Osteocyte (in vitro differentiated cells): ENCODE data around the gene SUGP2. TPM values are rescaled to one million over a fixed set of nuclear protein-coding genes. Genes with fewer than 3 reads are reported as not detected.
A peak's percentile ranks its signal among the peaks of the same experiment; 100 is the strongest.
"Not testable (repeated sequence)": the region's sequence is repeated elsewhere in the genome, so short reads cannot be mapped to it uniquely, and the experiment has no call there.

Experiments
- DNase-seq: peaks from one replicate; pipeline ENCODE4 v3.0.0; 2021; ENCODE audit warnings: mixed read lengths; ENCODE audit not compliant: unreplicated experiment; ENCODE audit errors: extremely low spot score
- H3K27ac Mint-ChIP-seq: one replicate; pipeline ENCODE4 v1.8.0; 2021; ENCODE audit warnings: mild to moderate bottlenecking, mixed read lengths; ENCODE audit not compliant: unreplicated experiment
- H3K27me3 Mint-ChIP-seq: one replicate; pipeline ENCODE4 v1.8.0; 2021; ENCODE audit warnings: mixed read lengths; ENCODE audit not compliant: unreplicated experiment
- H3K36me3 Mint-ChIP-seq: one replicate; pipeline ENCODE4 v1.8.0; 2021; ENCODE audit warnings: mixed read lengths; ENCODE audit not compliant: unreplicated experiment
- H3K4me1 Mint-ChIP-seq: one replicate; pipeline ENCODE4 v1.8.0; 2021; ENCODE audit warnings: mixed read lengths; ENCODE audit not compliant: unreplicated experiment
- H3K4me3 Mint-ChIP-seq: one replicate; pipeline ENCODE4 v1.8.0; 2021; ENCODE audit warnings: mild to moderate bottlenecking, moderate library complexity, mixed read lengths; ENCODE audit not compliant: unreplicated experiment
- H3K9me3 Mint-ChIP-seq: one replicate; pipeline ENCODE4 v1.8.0; 2021; ENCODE audit warnings: mixed read lengths; ENCODE audit not compliant: unreplicated experiment
- total RNA-seq: library from RNA; stranded (reverse); gene quantifications from 2 replicates; pipeline ENCODE4 v1.2.1, GENCODE V29; 2021
- TF ChIP-seq, protein P1 (sequence below): fragments of 200-600 bp; sonication (generic); IDR thresholded peaks from 2 replicates; pipeline ENCODE4 v1.5.0; 2021; ENCODE audit warnings: antibody characterized with exemption, mild to moderate bottlenecking, moderate library complexity

Gene SUGP2
- total RNA-seq, 1 donor from 2014 or later = 77.6 TPM

DNA sequence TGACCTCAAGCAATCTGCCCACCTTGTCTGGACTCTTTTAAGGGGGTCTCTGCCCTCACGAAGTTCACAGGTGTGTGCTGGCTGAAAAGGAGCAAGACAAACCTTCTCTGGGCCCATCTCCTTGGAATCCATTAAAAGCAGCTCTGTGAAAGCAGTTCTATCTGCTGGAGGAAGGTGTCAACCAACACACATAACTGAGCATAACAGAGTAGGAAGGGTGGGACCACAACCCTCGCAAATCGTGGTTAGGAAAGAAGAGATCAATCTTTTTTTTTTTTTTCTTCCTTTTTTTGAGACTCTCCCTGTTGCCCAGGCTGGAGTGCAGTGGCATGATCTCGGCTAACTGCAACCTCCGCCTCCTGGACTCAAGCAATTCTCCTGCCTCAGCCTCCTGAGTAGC lies 1.4 kb downstream of the SUGP2 start:
- TF ChIP-seq, protein P1, sequence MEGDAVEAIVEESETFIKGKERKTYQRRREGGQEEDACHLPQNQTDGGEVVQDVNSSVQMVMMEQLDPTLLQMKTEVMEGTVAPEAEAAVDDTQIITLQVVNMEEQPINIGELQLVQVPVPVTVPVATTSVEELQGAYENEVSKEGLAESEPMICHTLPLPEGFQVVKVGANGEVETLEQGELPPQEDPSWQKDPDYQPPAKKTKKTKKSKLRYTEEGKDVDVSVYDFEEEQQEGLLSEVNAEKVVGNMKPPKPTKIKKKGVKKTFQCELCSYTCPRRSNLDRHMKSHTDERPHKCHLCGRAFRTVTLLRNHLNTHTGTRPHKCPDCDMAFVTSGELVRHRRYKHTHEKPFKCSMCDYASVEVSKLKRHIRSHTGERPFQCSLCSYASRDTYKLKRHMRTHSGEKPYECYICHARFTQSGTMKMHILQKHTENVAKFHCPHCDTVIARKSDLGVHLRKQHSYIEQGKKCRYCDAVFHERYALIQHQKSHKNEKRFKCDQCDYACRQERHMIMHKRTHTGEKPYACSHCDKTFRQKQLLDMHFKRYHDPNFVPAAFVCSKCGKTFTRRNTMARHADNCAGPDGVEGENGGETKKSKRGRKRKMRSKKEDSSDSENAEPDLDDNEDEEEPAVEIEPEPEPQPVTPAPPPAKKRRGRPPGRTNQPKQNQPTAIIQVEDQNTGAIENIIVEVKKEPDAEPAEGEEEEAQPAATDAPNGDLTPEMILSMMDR = no peak
- H3K9me3 Mint-ChIP-seq = no peaks in the 10 kb centered on the region
- DNase-seq = no peak
- peaks cover 17% of the 10 kb centered on the region for H3K36me3 Mint-ChIP-seq
- H3K27ac Mint-ChIP-seq = peak overlapping the region; percentile 84
- no peaks in the 10 kb centered on the region for H3K27me3 Mint-ChIP-seq
- H3K4me1 Mint-ChIP-seq = peaks cover 26% of the 10 kb centered on the region
- peak overlapping the region; percentile 81 for H3K4me3 Mint-ChIP-seq

DNA sequence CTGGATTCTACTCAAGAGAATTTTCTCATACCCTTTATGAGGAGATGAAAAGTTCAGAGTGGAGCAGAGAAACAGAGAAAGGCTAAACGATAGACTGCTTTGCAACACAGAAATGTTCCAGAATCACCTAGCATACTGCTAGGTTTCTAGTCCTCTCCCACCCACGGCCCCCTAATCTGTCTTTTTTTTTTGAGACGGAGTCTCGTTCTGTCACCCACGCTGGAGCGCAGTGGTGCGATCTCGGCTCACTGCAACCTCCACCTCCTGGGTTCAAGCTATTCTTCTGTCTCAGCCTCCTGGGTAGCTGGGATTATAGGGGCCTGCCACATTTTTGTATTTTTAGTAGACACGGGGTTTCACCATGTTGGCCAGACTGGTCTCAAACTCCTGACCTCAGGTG lies 4.8 kb downstream of the SUGP2 start:
- TF ChIP-seq, protein P1 = no peak
- H3K36me3 Mint-ChIP-seq = peaks cover 35% of the 10 kb centered on the region
- H3K27ac Mint-ChIP-seq = no peak overlapping the region
- DNase-seq = no peak
- H3K27me3 Mint-ChIP-seq = no peaks in the 10 kb centered on the region
- no peaks in the 10 kb centered on the region for H3K9me3 Mint-ChIP-seq
- no peak overlapping the region for H3K4me3 Mint-ChIP-seq
- peaks cover 9% of the 10 kb centered on the region for H3K4me1 Mint-ChIP-seq

DNA sequence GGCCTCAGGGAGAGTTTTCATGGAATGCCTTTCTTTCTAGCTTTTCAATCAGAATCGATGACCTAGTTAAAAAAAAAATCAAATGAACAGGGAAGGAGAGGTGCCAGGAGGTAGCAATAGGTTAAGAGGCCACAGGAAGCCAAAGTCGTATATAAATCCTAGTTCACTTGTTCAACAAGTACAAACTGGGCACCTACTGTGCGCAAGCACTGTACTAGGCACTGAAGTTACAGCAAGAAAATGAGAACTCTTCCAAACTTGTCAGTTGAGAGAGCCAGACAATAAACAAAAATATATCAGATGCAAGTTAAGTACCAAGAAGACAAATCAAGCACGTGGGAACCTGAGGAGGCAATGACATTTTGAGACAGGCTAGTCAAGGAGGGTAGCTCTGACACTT lies 6.1 kb downstream of the SUGP2 start:
- H3K9me3 Mint-ChIP-seq = no peaks in the 10 kb centered on the region
- TF ChIP-seq, protein P1 = no peak
- H3K27me3 Mint-ChIP-seq = no peaks in the 10 kb centered on the region

DNA sequence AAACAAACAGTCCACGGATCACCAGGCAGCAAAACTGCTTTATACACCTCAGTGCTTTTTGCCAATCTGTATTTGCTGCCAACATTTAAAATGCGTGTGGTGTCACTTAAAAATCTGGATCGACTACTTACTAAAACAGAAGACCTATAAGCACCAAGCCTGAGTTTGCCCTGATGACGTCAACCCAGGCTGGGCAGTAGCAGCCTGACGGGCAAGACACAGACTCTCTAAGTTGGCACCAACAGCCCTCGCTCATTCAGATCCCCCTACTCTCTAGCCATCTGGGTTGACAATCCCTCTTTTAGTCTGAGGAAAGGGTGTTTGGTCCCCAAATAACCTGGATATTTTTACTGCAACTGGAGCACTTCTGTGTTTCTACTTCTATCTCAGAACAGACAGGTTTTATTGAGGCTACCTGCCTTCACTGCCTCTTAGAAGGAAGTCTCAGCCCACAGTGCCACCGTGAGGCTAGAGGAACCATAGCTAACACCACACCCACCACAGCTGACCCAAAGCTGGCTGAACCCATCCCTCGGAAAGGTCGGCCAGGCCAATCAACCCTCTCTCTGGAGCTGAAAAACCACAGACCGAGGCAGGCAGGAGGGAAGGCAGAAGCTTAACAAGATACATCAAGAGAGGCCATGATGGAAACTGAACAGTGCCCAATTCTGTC lies 6.9 kb downstream of the SUGP2 start:
- Mint-ChIP-seq H3K9me3 (no peaks in the 10 kb centered on the region), H3K36me3 (peaks cover 38% of the 10 kb centered on the region), H3K27ac (no peak overlapping the region), H3K27me3 (no peaks in the 10 kb centered on the region), H3K4me1 (peaks cover 3% of the 10 kb centered on the region), H3K4me3 (no peak overlapping the region)
- DNase-seq = no peak
- TF ChIP-seq, protein P1 = no peak

More for the DNA sequence above, 6.1 kb downstream of the SUGP2 start:
- no peak overlapping the region for H3K27ac Mint-ChIP-seq
- H3K36me3 Mint-ChIP-seq = peaks cover 38% of the 10 kb centered on the region
- DNase-seq = no peak
- H3K4me1 Mint-ChIP-seq = peaks cover 7% of the 10 kb centered on the region
- no peak overlapping the region for H3K4me3 Mint-ChIP-seq

DNA sequence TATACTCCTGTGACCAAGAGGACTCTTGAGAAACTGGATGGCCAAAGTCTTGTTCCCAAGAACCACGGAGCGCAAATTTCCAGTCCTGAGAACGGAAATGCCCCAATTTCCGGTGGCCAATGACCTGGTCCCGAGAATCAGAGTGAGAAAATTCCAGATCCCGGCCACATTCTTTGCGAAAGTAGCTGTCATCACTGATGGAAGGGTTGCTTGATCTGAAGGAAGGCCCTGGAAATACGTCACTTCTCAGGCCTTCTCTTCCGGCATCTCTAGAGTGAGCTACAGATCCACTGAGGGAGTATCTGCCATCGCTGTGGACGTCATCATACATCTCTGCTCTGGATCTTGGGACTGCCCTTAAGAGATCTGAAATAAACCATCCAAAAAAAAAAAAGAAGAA lies 7.5 kb downstream of the SUGP2 start:
- no peak for DNase-seq
- no peak overlapping the region for H3K27ac Mint-ChIP-seq
- H3K4me3 Mint-ChIP-seq = no peak overlapping the region
- H3K4me1 Mint-ChIP-seq = peaks cover 6% of the 10 kb centered on the region
- TF ChIP-seq, protein P1 = no peak
- peaks cover 38% of the 10 kb centered on the region for H3K36me3 Mint-ChIP-seq
- no peaks in the 10 kb centered on the region for H3K9me3 Mint-ChIP-seq
- H3K27me3 Mint-ChIP-seq = no peaks in the 10 kb centered on the region

DNA sequence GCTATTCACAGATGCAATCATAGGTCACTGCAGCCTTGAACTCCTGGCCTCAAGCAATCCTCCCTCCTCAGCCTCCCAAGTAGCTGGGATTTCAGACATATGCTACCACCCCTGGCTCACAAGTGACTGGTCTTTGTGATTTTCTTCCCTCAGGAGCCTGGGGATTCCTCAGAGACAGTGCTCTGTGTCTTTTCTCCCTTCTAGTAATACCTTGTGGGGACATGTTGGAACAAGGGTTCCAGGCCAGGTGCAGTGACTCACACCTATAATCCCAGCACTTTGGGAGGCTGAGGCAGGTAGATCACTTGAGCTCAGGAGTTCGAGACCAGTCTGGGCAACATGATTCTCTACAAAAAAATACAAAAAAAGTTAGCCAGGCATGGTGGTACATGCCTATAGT lies 9.9 kb downstream of the SUGP2 start:
- H3K9me3 Mint-ChIP-seq, H3K4me1 Mint-ChIP-seq, H3K27me3 Mint-ChIP-seq, DNase-seq, H3K4me3 Mint-ChIP-seq, H3K27ac Mint-ChIP-seq: not testable (repeated sequence)
- H3K36me3 Mint-ChIP-seq = peaks cover 38% of the 10 kb centered on the region
